Measurements from ENCODE around the gene TMEM158. TPM values are rescaled to one million over a fixed set of nuclear protein-coding genes. Genes with fewer than 3 reads are reported as not detected.

Gene TMEM158
- total RNA-seq, 1 experiment from 2014 or later, result 22.1 TPM

DNA sequence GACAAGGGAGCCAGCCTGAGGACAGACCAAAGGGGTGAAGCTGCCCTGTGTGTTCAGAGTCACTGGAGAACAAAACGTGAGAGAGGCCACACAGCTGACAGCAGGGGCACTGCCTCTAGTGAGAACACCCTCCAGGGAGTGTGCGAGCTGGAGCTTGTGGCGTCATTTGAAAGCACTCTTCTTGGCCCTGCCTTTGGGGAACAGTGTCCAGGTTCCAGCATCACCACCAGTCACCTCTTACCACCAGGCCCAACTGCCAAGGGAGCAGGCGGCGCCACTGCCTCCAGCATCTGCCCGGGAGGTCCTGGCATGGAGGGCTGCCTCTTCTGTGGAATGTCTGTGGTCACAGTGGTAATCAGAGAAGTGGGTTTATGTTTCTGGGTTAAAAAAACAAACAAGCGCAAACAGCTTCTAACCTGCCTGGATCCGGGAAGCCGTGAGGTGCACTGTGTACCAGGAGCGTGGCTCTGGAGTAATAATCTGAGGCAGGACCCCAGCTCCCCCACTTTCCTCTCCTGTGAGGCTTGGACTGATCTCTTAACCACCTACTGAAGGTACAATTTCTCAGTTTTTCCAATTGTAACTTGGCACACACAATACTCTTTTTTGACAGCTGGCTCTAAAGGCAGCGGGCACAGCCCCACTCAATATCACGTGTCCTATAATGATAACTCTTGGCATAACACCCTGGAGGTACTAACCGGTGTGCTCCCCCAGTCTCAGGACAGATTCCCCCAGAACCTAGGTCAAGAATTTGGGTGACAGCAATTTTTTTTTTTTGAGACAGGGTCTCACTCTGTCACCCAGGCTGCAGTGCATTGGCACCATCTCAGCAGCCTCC lies 47.7 kb downstream of the TMEM158 start:
- DNase-seq (ENCODE audit: extremely low read depth, low read depth), result no peak

DNA sequence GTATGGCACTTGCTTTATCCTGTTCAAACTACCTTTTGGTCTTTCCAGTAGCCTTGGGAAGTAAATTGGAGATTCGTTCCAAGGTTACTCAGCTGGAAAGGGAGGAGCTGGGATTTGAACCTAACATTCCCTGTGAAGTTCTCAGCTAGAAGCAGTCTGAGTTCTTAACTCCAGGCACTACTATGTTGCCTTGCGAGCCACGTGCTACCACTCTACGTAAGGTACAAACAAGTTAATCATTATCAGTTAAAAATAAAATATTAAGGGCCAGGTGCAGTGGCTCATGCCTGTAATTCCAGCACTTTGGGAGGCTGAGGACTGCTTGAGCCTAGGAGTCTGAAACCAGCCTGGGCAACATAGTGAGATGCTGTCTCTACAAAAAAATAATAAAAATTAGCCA lies 49.2 kb downstream of the TMEM158 start:
- DNase-seq (ENCODE audit: extremely low read depth, low read depth), result no peak

Small RNA genes within 50 kb of the gene (small RNA-seq; reads per million reads assigned to genes)
- gene RF00012, result 0 to 0.12 reads per million in 2 experiments

Other genes with a start within 250 kb of the TMEM158 start
- gene CLEC3B, start 200.0 kb downstream of the TMEM158 start, total RNA-seq (2014; rRNA removed; shearing (Covaris generic)), result 0.12 TPM in 1 of 2 replicates, not detected in the other
- 47.5 and 47.7 TPM in 2 replicates for gene CDCP1, start 79.9 kb downstream of the TMEM158 start, total RNA-seq (2014; rRNA removed; shearing (Covaris generic))
- gene LARS2, start 162.3 kb upstream of the TMEM158 start, total RNA-seq (2014; rRNA removed; shearing (Covaris generic)), result 12.2 and 14.9 TPM in 2 replicates

All from NCI-H460 (cell line).